ENCODE data around the gene ZNF212.
A peak's percentile ranks its signal among the peaks of the same experiment; 100 is the strongest.

The ZNF212 gene

GRCh38 chr7:149239345-149240143, at the start of gene ZNF212:
TSS of gene ZNF212 (plus strand) at chr7:149239651. CDS start at chr7:149239779, 128 bp downstream.
- peak; percentile 91 for DNase-seq
- CTCF ChIA-PET = interaction anchor here (1.0 kb wide), 1 partner anchor 386 kb away, joined by 3 read pairs; no protein-coding TSS in a partner anchor
- Mint-ChIP-seq H3K27ac (peak within 1 kb of the TSS; percentile 88), H3K4me3 (peak within 1 kb of the TSS; percentile 93), H3K9me3 (peaks cover 6% of the 10 kb centered on the region), H3K4me1 (peaks cover 36% of the 10 kb centered on the region), H3K36me3 (peaks cover 15% of the 10 kb centered on the region), H3K27me3 (peaks cover 8% of the 10 kb centered on the region)

GRCh38 chr7:149191851-149192250, 47.6 kb upstream of the ZNF212 start:
- Mint-ChIP-seq H3K36me3 (no peaks in the 10 kb centered on the region), H3K4me1 (peaks cover 22% of the 10 kb centered on the region), H3K27ac (peak overlapping the region; percentile 21), H3K9me3 (no peaks in the 10 kb centered on the region), H3K4me3 (peak overlapping the region; percentile 26), H3K27me3 (peaks cover 33% of the 10 kb centered on the region)
- CTCF ChIA-PET = no interaction called here
- no peak for DNase-seq

GRCh38 chr7:149194799-149195179, 44.7 kb upstream of the ZNF212 start:
- no peak for DNase-seq
- H3K36me3 Mint-ChIP-seq = peaks cover 21% of the 10 kb centered on the region
- peaks cover 17% of the 10 kb centered on the region for H3K27me3 Mint-ChIP-seq
- H3K4me3 Mint-ChIP-seq = peak overlapping the region; percentile 81
- peaks cover 44% of the 10 kb centered on the region for H3K4me1 Mint-ChIP-seq
- CTCF ChIA-PET = interaction anchor here (0.7 to 2.1 kb wide), 9 partner anchors 13 to 431 kb away, joined by 3 to 7 read pairs (median 5); partner anchors contain the start of gene ZNF783
- H3K9me3 Mint-ChIP-seq = no peaks in the 10 kb centered on the region
- H3K27ac Mint-ChIP-seq = peak overlapping the region; percentile 30

- peak within 1 kb of the TSS; percentile 79 for H3K27ac Mint-ChIP-seq
- CTCF ChIA-PET = interaction anchor here (0.5 to 2.1 kb wide), 12 partner anchors 13 to 430 kb away, joined by 3 to 7 read pairs (median 5); partner anchors contain the start of genes ZNF398 and ZNF783
- peaks cover 48% of the 10 kb centered on the region for H3K4me1 Mint-ChIP-seq
- peak within 1 kb of the TSS; percentile 82 for H3K4me3 Mint-ChIP-seq
- H3K36me3 Mint-ChIP-seq = peaks cover 25% of the 10 kb centered on the region
- no peaks in the 10 kb centered on the region for H3K9me3 Mint-ChIP-seq
- DNase-seq = peak; percentile 85
- peaks cover 12% of the 10 kb centered on the region for H3K27me3 Mint-ChIP-seq
These were observed 44.0 kb upstream of the ZNF212 start, which contains the start of gene ZNF282 for GRCh38 chr7:149195180-149196150. TSS of gene ZNF282 (plus strand) at chr7:149195546. CDS start at chr7:149195590, 44 bp downstream.

GRCh38 chr7:149196151-149196704, 43.2 kb upstream of the ZNF212 start:
- peaks cover 6% of the 10 kb centered on the region for H3K27me3 Mint-ChIP-seq
- peak; percentile 24 for DNase-seq
- H3K4me1 Mint-ChIP-seq = peaks cover 45% of the 10 kb centered on the region
- H3K36me3 Mint-ChIP-seq = peaks cover 30% of the 10 kb centered on the region
- peak overlapping the region; percentile 82 for H3K4me3 Mint-ChIP-seq
- H3K27ac Mint-ChIP-seq = peak overlapping the region; percentile 76
- H3K9me3 Mint-ChIP-seq = no peaks in the 10 kb centered on the region
- CTCF ChIA-PET = interaction anchor here (0.5 to 2.1 kb wide), 8 partner anchors 14 to 429 kb away, joined by 3 to 7 read pairs (median 5); partner anchors contain the start of genes ZNF398 and ZNF783

GRCh38 chr7:149196705-149197171, 42.7 kb upstream of the ZNF212 start:
- CTCF ChIA-PET = interaction anchor here (0.8 to 1.9 kb wide), 2 partner anchors 16 to 49 kb away, joined by 3 to 6 read pairs; partner anchors contain the start of gene ZNF398
- Mint-ChIP-seq H3K4me3 (peak overlapping the region; percentile 82), H3K27ac (peak overlapping the region; percentile 76), H3K4me1 (peaks cover 43% of the 10 kb centered on the region), H3K36me3 (peaks cover 33% of the 10 kb centered on the region), H3K27me3 (peaks cover 2% of the 10 kb centered on the region), H3K9me3 (no peaks in the 10 kb centered on the region)
- no peak for DNase-seq

- Mint-ChIP-seq H3K9me3 (no peaks in the 10 kb centered on the region), H3K4me1 (peaks cover 44% of the 10 kb centered on the region), H3K27ac (no peak overlapping the region)
These were observed 41.8 kb upstream of the ZNF212 start for GRCh38 chr7:149197675-149198074.

GRCh38 chr7:149198161-149198816, 41.2 kb upstream of the ZNF212 start:
- no peak overlapping the region for H3K27ac Mint-ChIP-seq
- DNase-seq = no peak
- H3K27me3 Mint-ChIP-seq = no peaks in the 10 kb centered on the region
- peaks cover 50% of the 10 kb centered on the region for H3K4me1 Mint-ChIP-seq
- CTCF ChIA-PET = no interaction called here
- H3K4me3 Mint-ChIP-seq = no peak overlapping the region
- peaks cover 44% of the 10 kb centered on the region for H3K36me3 Mint-ChIP-seq
- no peaks in the 10 kb centered on the region for H3K9me3 Mint-ChIP-seq

More at GRCh38 chr7:149197675-149198074, 41.8 kb upstream of the ZNF212 start:
- no peaks in the 10 kb centered on the region for H3K27me3 Mint-ChIP-seq
- CTCF ChIA-PET = no interaction called here
- no peak for DNase-seq
- H3K36me3 Mint-ChIP-seq = peaks cover 38% of the 10 kb centered on the region
- no peak overlapping the region for H3K4me3 Mint-ChIP-seq

GRCh38 chr7:149199234-149199995, 40.0 kb upstream of the ZNF212 start:
- no peaks in the 10 kb centered on the region for H3K27me3 Mint-ChIP-seq
- H3K27ac Mint-ChIP-seq = no peak overlapping the region
- no peaks in the 10 kb centered on the region for H3K9me3 Mint-ChIP-seq
- H3K4me1 Mint-ChIP-seq = peaks cover 48% of the 10 kb centered on the region
- CTCF ChIA-PET = no interaction called here
- DNase-seq = no peak
- H3K36me3 Mint-ChIP-seq = peaks cover 53% of the 10 kb centered on the region
- no peak overlapping the region for H3K4me3 Mint-ChIP-seq

- Mint-ChIP-seq H3K9me3 (no peaks in the 10 kb centered on the region), H3K4me1 (peaks cover 29% of the 10 kb centered on the region), H3K36me3 (peaks cover 69% of the 10 kb centered on the region), H3K27me3 (no peaks in the 10 kb centered on the region), H3K27ac (peak overlapping the region; percentile 67), H3K4me3 (no peak overlapping the region)
- CTCF ChIA-PET = no interaction called here
- DNase-seq = no peak
These were observed 36.6 kb upstream of the ZNF212 start for GRCh38 chr7:149202831-149203231.

GRCh38 chr7:149205690-149206381, 33.6 kb upstream of the ZNF212 start:
- Mint-ChIP-seq H3K4me3 (no peak overlapping the region), H3K36me3 (peaks cover 64% of the 10 kb centered on the region), H3K9me3 (no peaks in the 10 kb centered on the region), H3K4me1 (peaks cover 18% of the 10 kb centered on the region), H3K27ac (no peak overlapping the region), H3K27me3 (no peaks in the 10 kb centered on the region)
- CTCF ChIA-PET = interaction anchor here (0.8 kb wide), 1 partner anchor 33 kb away, joined by 3 read pairs; no protein-coding TSS in a partner anchor
- DNase-seq = no peak
